Measurements from ENCODE around the gene NIT1. TPM values are rescaled to one million over a fixed set of nuclear protein-coding genes. Genes with fewer than 3 reads are reported as not detected.

The NIT1 gene
- total RNA-seq, 1 experiment from 2014 or later, result 39.6 TPM

- H3K79me2 ChIP-seq (ENCODE audit: insufficient read depth, low read length), result no peaks in the 10 kb centered on the region
- no peak for DNase-seq
- H4K20me1 ChIP-seq (ENCODE audit: control insufficient read depth, insufficient read depth, insufficient read length), result no peaks in the 10 kb centered on the region
- no peak overlapping the region for H3K23ac ChIP-seq (ENCODE audit: insufficient read length, low read depth, low read length)
- Mint-ChIP-seq H3K27me3 (ENCODE audit: low read depth) (no peaks in the 10 kb centered on the region; the same call in 1 of the 2 replicates), H3K4me1 (peaks cover 26% of the 10 kb centered on the region in 2 experiments), H3K27ac (no peak overlapping the region), H3K4me3 (peak overlapping the region; percentile 81 to 89), H3K9me3 (no peaks in the 10 kb centered on the region), H3K36me3 (ENCODE audit: insufficient read depth in 1 of 3, low read depth in 3 of 3) (peaks cover 29 to 67% (median 56%) of the 10 kb centered on the region in 3 experiments)
- H2BK15ac ChIP-seq (ENCODE audit: low read depth, low read length), result no peak overlapping the region
- no peak overlapping the region for H3K18ac ChIP-seq (ENCODE audit: insufficient read length, low read depth, low read length)
- no peak overlapping the region for H2AK5ac ChIP-seq (ENCODE audit: insufficient read length, low read length)
- no peaks in the 10 kb centered on the region for H3K9me3 ChIP-seq (ENCODE audit: control insufficient read depth, low read depth, low read length)
- H4K91ac ChIP-seq (ENCODE audit: insufficient read length, low read depth, low read length), result no peak overlapping the region
- no peaks in the 10 kb centered on the region for H3K4me1 ChIP-seq (ENCODE audit: insufficient read depth, low read length)
- H2BK120ac ChIP-seq (ENCODE audit: low read depth, low read length, poor library complexity, severe bottlenecking), result no peak overlapping the region
- H2BK5ac ChIP-seq (ENCODE audit: insufficient read length, low read length), result no peak overlapping the region
- no peak overlapping the region for H3K9ac ChIP-seq (ENCODE audit: extremely low read depth, insufficient read length, low read length)
- TF ChIP-seq CTCF (conservative IDR thresholded peaks at IDR 0.05), result no peak
- H4K5ac ChIP-seq (ENCODE audit: insufficient read length, low read depth, low read length), result no peak overlapping the region
- no peak overlapping the region for H3K27ac ChIP-seq (ENCODE audit: insufficient read length, low read depth, low read length)
- H3K23me2 ChIP-seq (ENCODE audit: insufficient read length, low read depth, low read length, poor library complexity, severe bottlenecking), result peaks cover 10% of the 10 kb centered on the region
- no peaks in the 10 kb centered on the region for H3K27me3 ChIP-seq (ENCODE audit: insufficient read depth, low read length)
- H2AFZ ChIP-seq (ENCODE audit: low read length), result no peak overlapping the region
- no peak overlapping the region for H3K56ac ChIP-seq (ENCODE audit: insufficient read length, low read depth, low read length)
- H3T11ph ChIP-seq (ENCODE audit: low read length), result no peak overlapping the region
- H2BK20ac ChIP-seq (ENCODE audit: low read depth, low read length, poor library complexity, severe bottlenecking), result no peak overlapping the region
- no CpG with 5 or more reads among the region's 22 CpGs for WGBS (ENCODE audit: extremely low coverage, insufficient read length, low lambda C conversion rate)
- no peak overlapping the region for H2BK12ac ChIP-seq (ENCODE audit: insufficient read length, low read depth, low read length)
- no peak overlapping the region for H3K4ac ChIP-seq (ENCODE audit: low read depth, low read length)
- no peak overlapping the region for H4K8ac ChIP-seq (replicated peaks; ENCODE audit: insufficient read length, low read depth, low read length)
- no peaks in the 10 kb centered on the region for H3K79me1 ChIP-seq (ENCODE audit: insufficient read depth, low read depth, low read length, poor library complexity, severe bottlenecking)
- no peak overlapping the region for H3K14ac ChIP-seq (ENCODE audit: insufficient read depth, low read length)
- H3K4me2 ChIP-seq (ENCODE audit: insufficient read depth, insufficient read length, low read length), result peak overlapping the region; percentile 94
Observed at GRCh38 chr1:161160671-161161145, 42.8 kb downstream of the NIT1 start.
